Measurements from ENCODE around the gene SUCLA2. TPM values are rescaled to one million over a fixed set of nuclear protein-coding genes. Genes with fewer than 3 reads are reported as not detected.

Gene SUCLA2
- total and polyA plus RNA-seq, 4 donors = 14.9 to 44.3 (median 28.3) TPM

DNA sequence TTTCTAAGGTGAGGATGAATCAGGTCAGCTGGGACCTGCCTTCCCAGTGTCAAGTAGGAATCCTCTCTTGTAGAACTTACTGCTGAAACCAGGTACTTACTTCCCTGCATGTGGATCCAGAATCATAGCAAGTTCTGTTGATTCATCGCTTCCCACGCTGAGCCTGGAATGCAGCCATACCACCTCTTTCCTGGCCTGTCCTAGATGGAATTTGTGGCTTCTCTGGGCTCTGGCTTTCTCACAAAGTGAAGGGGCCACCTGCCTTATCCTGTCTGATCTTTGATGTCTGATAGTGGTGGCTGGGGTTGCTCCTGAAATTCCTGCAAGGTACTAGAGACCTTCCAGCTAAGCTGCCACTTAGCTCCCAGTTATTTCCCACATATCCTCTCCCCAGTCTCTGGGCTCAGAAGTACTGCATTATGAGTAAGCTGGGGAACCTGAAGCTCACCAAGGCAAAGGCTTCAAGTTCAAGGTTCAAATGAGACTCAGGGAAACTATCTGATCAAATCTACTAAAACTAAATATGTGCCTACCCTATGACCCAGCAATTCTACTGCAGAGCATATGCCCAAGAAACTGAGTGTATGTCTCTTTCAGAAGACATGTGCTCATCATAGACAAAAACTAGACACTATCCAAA, 103.5 kb downstream of the SUCLA2 start:
- WGBS, 2 donors = 68 to 85% methylated on average over 2 of the region's 2 CpGs
- ATAC-seq (ENCODE audit: insufficient read depth, low FRiP score) = no peak
- Histone ChIP-seq H3K4me1 (ENCODE audit: control insufficient read depth in 5 of 5, insufficient read depth in 5 of 5, low read length in 5 of 5) (no peaks in the 10 kb centered on the region), H3K4me3 (no peak overlapping the region), H3K36me3 (ENCODE audit: control insufficient read depth in 4 of 4, insufficient read depth in 4 of 4, low read length in 4 of 4) (no peaks in the 10 kb centered on the region), H3K27me3 (ENCODE audit: control insufficient read depth in 3 of 3, insufficient read depth in 3 of 3, low read length in 2 of 3) (no peaks in the 10 kb centered on the region), H3K9me3 (ENCODE audit: control insufficient read depth in 4 of 4, insufficient read depth in 3 of 4, low read length in 3 of 4) (no peaks in the 10 kb centered on the region), H3K27ac (ENCODE audit: low read depth in 1 of 2, low read length in 1 of 2) (no peak overlapping the region), H3K9ac (ENCODE audit: insufficient read depth in 1 of 2, low read length in 2 of 2) (no peak overlapping the region)
- TF ChIP-seq, protein P1, sequence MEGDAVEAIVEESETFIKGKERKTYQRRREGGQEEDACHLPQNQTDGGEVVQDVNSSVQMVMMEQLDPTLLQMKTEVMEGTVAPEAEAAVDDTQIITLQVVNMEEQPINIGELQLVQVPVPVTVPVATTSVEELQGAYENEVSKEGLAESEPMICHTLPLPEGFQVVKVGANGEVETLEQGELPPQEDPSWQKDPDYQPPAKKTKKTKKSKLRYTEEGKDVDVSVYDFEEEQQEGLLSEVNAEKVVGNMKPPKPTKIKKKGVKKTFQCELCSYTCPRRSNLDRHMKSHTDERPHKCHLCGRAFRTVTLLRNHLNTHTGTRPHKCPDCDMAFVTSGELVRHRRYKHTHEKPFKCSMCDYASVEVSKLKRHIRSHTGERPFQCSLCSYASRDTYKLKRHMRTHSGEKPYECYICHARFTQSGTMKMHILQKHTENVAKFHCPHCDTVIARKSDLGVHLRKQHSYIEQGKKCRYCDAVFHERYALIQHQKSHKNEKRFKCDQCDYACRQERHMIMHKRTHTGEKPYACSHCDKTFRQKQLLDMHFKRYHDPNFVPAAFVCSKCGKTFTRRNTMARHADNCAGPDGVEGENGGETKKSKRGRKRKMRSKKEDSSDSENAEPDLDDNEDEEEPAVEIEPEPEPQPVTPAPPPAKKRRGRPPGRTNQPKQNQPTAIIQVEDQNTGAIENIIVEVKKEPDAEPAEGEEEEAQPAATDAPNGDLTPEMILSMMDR (IDR thresholded peaks at IDR 0.05; ENCODE audit: control extremely low read depth, extremely low read depth) = no peak
- no peak for DNase-seq

DNA sequence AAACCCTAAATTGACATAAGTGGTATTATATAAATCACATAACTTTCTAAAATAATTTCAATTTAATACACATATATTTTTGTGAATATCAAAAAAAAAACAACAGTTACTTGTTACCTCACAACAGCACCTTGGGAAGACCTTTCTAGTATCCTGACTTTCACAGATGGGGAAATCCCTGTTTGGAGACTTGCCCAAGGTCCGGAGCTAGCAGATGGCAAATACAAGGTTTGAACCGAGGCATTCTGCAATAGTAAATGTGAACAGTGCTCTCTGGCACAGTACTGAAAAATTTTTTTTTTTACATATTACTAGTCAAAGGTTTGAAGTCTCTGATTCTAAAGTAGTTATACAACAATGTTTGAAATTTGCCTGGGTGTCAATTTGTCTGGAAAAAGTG, 104.5 kb downstream of the SUCLA2 start:
- Histone ChIP-seq H3K4me3 (no peak overlapping the region), H3K9ac (ENCODE audit: insufficient read depth in 1 of 2, low read length in 2 of 2) (no peak overlapping the region), H3K9me3 (ENCODE audit: control insufficient read depth in 4 of 4, insufficient read depth in 3 of 4, low read length in 3 of 4) (no peaks in the 10 kb centered on the region), H3K27ac (ENCODE audit: low read depth in 1 of 2, low read length in 1 of 2) (no peak overlapping the region), H3K4me1 (ENCODE audit: control insufficient read depth in 5 of 5, insufficient read depth in 5 of 5, low read length in 5 of 5) (no peaks in the 10 kb centered on the region), H3K36me3 (ENCODE audit: control insufficient read depth in 4 of 4, insufficient read depth in 4 of 4, low read length in 4 of 4) (no peaks in the 10 kb centered on the region), H3K27me3 (ENCODE audit: control insufficient read depth in 3 of 3, insufficient read depth in 3 of 3, low read length in 2 of 3) (no peaks in the 10 kb centered on the region)
- WGBS, 2 donors = 70 to 74% methylated on average over 2 of the region's 2 CpGs
- no peak for ATAC-seq (ENCODE audit: insufficient read depth, low FRiP score)
- DNase-seq = no peak
- TF ChIP-seq, protein P1 (IDR thresholded peaks at IDR 0.05; ENCODE audit: control extremely low read depth, extremely low read depth) = no peak

DNA sequence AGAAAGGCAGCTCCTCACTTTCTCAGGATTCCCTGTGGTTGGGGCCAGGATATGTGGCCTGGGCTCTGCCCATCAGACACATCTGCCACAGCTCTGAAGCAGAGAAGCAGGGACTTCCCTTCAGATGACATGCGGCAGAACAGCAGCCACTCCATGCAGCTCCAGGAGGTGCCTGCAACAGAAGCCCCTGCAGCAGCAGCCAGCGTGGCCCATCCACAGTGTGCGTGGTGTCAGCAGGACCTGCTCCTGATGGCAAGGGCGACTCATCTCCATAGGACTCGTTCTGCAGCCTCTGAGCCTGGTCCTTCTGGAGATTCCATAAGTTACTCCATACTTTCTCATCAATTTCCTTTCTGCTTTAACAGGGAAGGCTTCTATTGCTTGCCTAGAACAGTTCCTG, 105.0 kb downstream of the SUCLA2 start:
- 76 to 88% methylated on average over 5 of the region's 5 CpGs for WGBS, 2 donors
- no peaks in the 10 kb centered on the region for H3K9me3 ChIP-seq (ENCODE audit: control insufficient read depth in 4 of 4, insufficient read depth in 3 of 4, low read length in 3 of 4)
- H3K4me1 ChIP-seq (ENCODE audit: control insufficient read depth in 5 of 5, insufficient read depth in 5 of 5, low read length in 5 of 5) = no peaks in the 10 kb centered on the region
- H3K36me3 ChIP-seq (ENCODE audit: control insufficient read depth in 4 of 4, insufficient read depth in 4 of 4, low read length in 4 of 4) = no peaks in the 10 kb centered on the region
- no peak overlapping the region for H3K4me3 ChIP-seq
- DNase-seq = no peak
- H3K27ac ChIP-seq (ENCODE audit: low read depth in 1 of 2, low read length in 1 of 2) = no peak overlapping the region
- no peak overlapping the region for H3K9ac ChIP-seq (ENCODE audit: insufficient read depth in 1 of 2, low read length in 2 of 2)
- TF ChIP-seq, protein P1 (IDR thresholded peaks at IDR 0.05; ENCODE audit: control extremely low read depth, extremely low read depth) = no peak
- H3K27me3 ChIP-seq (ENCODE audit: control insufficient read depth in 3 of 3, insufficient read depth in 3 of 3, low read length in 2 of 3) = no peaks in the 10 kb centered on the region
- no peak for ATAC-seq (ENCODE audit: insufficient read depth, low FRiP score)

DNA sequence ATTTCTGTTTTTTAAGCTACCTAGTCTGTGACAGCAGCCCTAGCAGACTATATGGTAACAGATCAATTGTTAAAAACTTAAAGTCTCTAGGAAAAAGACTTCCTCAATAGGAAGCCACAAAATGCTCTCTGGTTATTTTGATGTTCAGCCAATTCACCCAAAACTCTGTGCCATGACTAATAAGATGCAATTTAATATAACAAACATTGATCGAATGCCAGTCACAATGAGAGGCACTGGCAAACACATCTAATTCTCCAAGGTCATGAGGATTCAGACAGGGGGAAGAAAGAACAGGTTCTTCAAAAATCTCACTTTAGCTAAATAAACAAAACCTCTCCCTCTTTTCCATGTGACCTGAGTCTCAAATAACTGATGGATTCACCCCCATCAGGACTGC, 107.5 kb downstream of the SUCLA2 start:
- H3K27me3 ChIP-seq (ENCODE audit: control insufficient read depth in 3 of 3, insufficient read depth in 3 of 3, low read length in 2 of 3) = no peaks in the 10 kb centered on the region
- no peaks in the 10 kb centered on the region for H3K36me3 ChIP-seq (ENCODE audit: control insufficient read depth in 4 of 4, insufficient read depth in 4 of 4, low read length in 4 of 4)
- no peak overlapping the region for H3K9ac ChIP-seq (ENCODE audit: insufficient read depth in 1 of 2, low read length in 2 of 2)
- no peak overlapping the region for H3K27ac ChIP-seq (ENCODE audit: low read depth in 1 of 2, low read length in 1 of 2)
- no peak for ATAC-seq (ENCODE audit: insufficient read depth, low FRiP score)
- DNase-seq = no peak
- H3K4me3 ChIP-seq = no peak overlapping the region
- TF ChIP-seq, protein P1 (IDR thresholded peaks at IDR 0.05; ENCODE audit: control extremely low read depth, extremely low read depth) = no peak
- 89% methylated on average over 1 of the region's 1 CpG for WGBS, 2 donors
- H3K4me1 ChIP-seq (ENCODE audit: control insufficient read depth in 5 of 5, insufficient read depth in 5 of 5, low read length in 5 of 5) = no peaks in the 10 kb centered on the region
- H3K9me3 ChIP-seq (ENCODE audit: control insufficient read depth in 4 of 4, insufficient read depth in 3 of 4, low read length in 3 of 4) = no peaks in the 10 kb centered on the region

All from lung (tissue), 12 donors.